Gastrocnemius medialis (tissue), 4 donors: Measurements from ENCODE around the gene LRRFIP1.

Experiments used
- CTCF ChIP-seq, 5 experiments: fragments of 450-650 bp in 3 of 5; fragments of 200-600 bp in 2 of 5; sonication (generic) in 2 of 5; IDR thresholded peaks in 4 of 5; conservative IDR thresholded peaks in 1 of 5; 1 replicate in 4 of 5; 2 replicates in 1 of 5; pipeline ENCODE4 v1.5.1; 2016 to 2019; ENCODE audit warnings: antibody characterized with exemption in 5 of 5, mild to moderate bottlenecking in 3 of 5, moderate library complexity in 3 of 5
- POLR2A ChIP-seq, 2 donors: fragments of 450-650 bp; IDR thresholded peaks; one replicate each; pipeline ENCODE4 v1.6.1; 2017; ENCODE audit warnings: antibody characterized with exemption in 2 of 2, mild to moderate bottlenecking in 2 of 2, moderate library complexity in 2 of 2

GRCh38 chr2:237599465-237600110 is 27.8 kb upstream of the LRRFIP1 start:
- TF ChIP-seq CTCF (IDR thresholded peaks at IDR 0.05 in 4 of 5, conservative IDR thresholded peaks at IDR 0.05 in 1 of 5) (no peak), POLR2A (IDR thresholded peaks at IDR 0.05) (no peak)
